B cell (primary cell): Measurements from ENCODE around the gene TTF2. TPM values are rescaled to one million over a fixed set of nuclear protein-coding genes. Genes with fewer than 3 reads are reported as not detected.

Source experiments
- ATAC-seq: fragments of 200-7000 bp; cut with Tn5 transposase; one replicate; pipeline ENCODE4 v1.10.0; 2021; ENCODE audit warnings: low read depth, mild to moderate bottlenecking, moderate number of reproducible peaks, moderate library complexity
- CTCF ChIA-PET: fragments of 350-600 bp; sonication (Branson Sonifier 250); formaldehyde crosslinking; loops from one replicate; lab custom pipeline; 2021; ENCODE audit warnings: antibody characterized with exemption, inconsistent platforms; lab: Charles Lee
- POLR2A ChIA-PET: fragments of 350-600 bp; sonication (Branson Sonifier 250); formaldehyde crosslinking; loops from one replicate; lab custom pipeline; 2021; ENCODE audit warnings: antibody characterized with exemption; lab: Charles Lee
- DNase-seq: peaks from one replicate; pipeline ENCODE4 v3.0.0; 2013
- H2AFZ ChIP-seq: 2 replicates; pipeline ENCODE4 v1.6.1; 2012; ENCODE audit warnings: mild to moderate bottlenecking, low read depth, low read length; ENCODE audit not compliant: insufficient read depth, poor library complexity, severe bottlenecking
- H3K27ac ChIP-seq, 2 donors: 1 replicate in 1 of 2; 2 replicates in 1 of 2; pipeline ENCODE4 v1.5.1; 2012 to 2013; ENCODE audit warnings: low read length in 2 of 2, mild to moderate bottlenecking in 2 of 2, moderate library complexity in 1 of 2
- H3K27me3 ChIP-seq, 4 experiments: fragments of 200-600 bp in 1 of 4; sonication (generic) in 1 of 4; replicated peaks in 1 of 4; 1 replicate in 2 of 4; 2 replicates in 2 of 4; pipeline versions ENCODE4 v1.6.1 to v1.7.0; 2013 to 2016; ENCODE audit warnings: low read length in 3 of 4, mild to moderate bottlenecking in 2 of 4, mixed read lengths in 1 of 4, moderate library complexity in 1 of 4; ENCODE audit not compliant: insufficient read depth in 4 of 4, control insufficient read depth in 3 of 4; ENCODE audit errors: control extremely low read depth in 1 of 4
- H3K36me3 ChIP-seq, 2 experiments: replicated peaks in 1 of 2; 1 replicate in 1 of 2; 2 replicates in 1 of 2; pipeline versions ENCODE4 v1.6.1 to v1.7.1; 2013; ENCODE audit warnings: low read length in 1 of 2; ENCODE audit not compliant: insufficient read depth in 2 of 2, control insufficient read depth in 1 of 2; ENCODE audit errors: control extremely low read depth in 1 of 2, extremely low read depth in 1 of 2
- H3K4me1 ChIP-seq, 2 donors: fragments of 200-600 bp in 1 of 2; sonication (generic) in 1 of 2; 1 replicate in 1 of 2; 2 replicates in 1 of 2; pipeline versions ENCODE4 v1.5.1 to v1.6.1; 2013 to 2017; ENCODE audit warnings: low read length in 2 of 2; ENCODE audit not compliant: control insufficient read depth in 2 of 2, insufficient read depth in 2 of 2
- H3K4me2 ChIP-seq: replicated peaks from 2 replicates; pipeline ENCODE3; 2012; ENCODE audit warnings: mild to moderate bottlenecking, low read depth, low read length; ENCODE audit not compliant: poor library complexity, severe bottlenecking
- H3K4me3 ChIP-seq, 5 experiments: fragments of 200-600 bp in 1 of 5; sonication (generic) in 1 of 5; 1 replicate in 3 of 5; 2 replicates in 2 of 5; pipeline versions ENCODE4 v1.5.1 to v1.7.0; 2011 to 2016; ENCODE audit warnings: low read length in 4 of 5, mild to moderate bottlenecking in 4 of 5, low read depth in 2 of 5, control low read depth in 1 of 5, moderate library complexity in 1 of 5; ENCODE audit not compliant: insufficient read depth in 1 of 5; ENCODE audit errors: control extremely low read depth in 1 of 5, extremely low read depth in 1 of 5
- H3K79me2 ChIP-seq: fragments of 200-600 bp; sonication (generic); one replicate; pipeline ENCODE4 v1.6.0; 2016; ENCODE audit warnings: low read length; ENCODE audit not compliant: control insufficient read depth, insufficient read depth
- H3K9ac ChIP-seq: fragments of 200-600 bp; sonication (generic); 2 replicates; pipeline ENCODE4 v1.6.1; 2017; ENCODE audit warnings: mild to moderate bottlenecking, low read length, moderate library complexity
- H3K9me3 ChIP-seq, 3 donors: one replicate each; pipeline versions ENCODE4 v1.6.1 to v1.7.1; 2013; ENCODE audit warnings: low read length in 2 of 3; ENCODE audit not compliant: control insufficient read depth in 2 of 3, insufficient read depth in 1 of 3; ENCODE audit errors: control extremely low read depth in 1 of 3
- H4K20me1 ChIP-seq: 2 replicates; pipeline ENCODE4 v1.6.0; 2012; ENCODE audit warnings: mild to moderate bottlenecking, low read length; ENCODE audit not compliant: insufficient read depth, control insufficient read depth, poor library complexity, severe bottlenecking
- H3K27ac Mint-ChIP-seq: one replicate; pipeline ENCODE4 v1.8.0; 2021; ENCODE audit warnings: mixed read lengths
- H3K27me3 Mint-ChIP-seq: one replicate; pipeline ENCODE4 v1.8.0; 2021; ENCODE audit warnings: mixed read lengths
- H3K4me1 Mint-ChIP-seq: one replicate; pipeline ENCODE4 v1.8.0; 2021; ENCODE audit warnings: mixed read lengths
- H3K4me3 Mint-ChIP-seq: one replicate; pipeline ENCODE4 v1.8.0; 2021; ENCODE audit warnings: mixed read lengths
- H3K9me3 Mint-ChIP-seq: one replicate; pipeline ENCODE4 v1.8.0; 2022; ENCODE audit warnings: mixed read lengths; ENCODE audit not compliant: insufficient read depth
- EZH2 ChIP-seq: IDR thresholded peaks from 2 replicates; pipeline ENCODE4 v1.6.1; 2012; ENCODE audit warnings: borderline replicate concordance, low read depth, mild to moderate bottlenecking, moderate library complexity, low read length; ENCODE audit not compliant: insufficient read depth, poor library complexity, severe bottlenecking
- WGBS: methylation state at CpG from one replicate; pipeline ENCODE4 v1.1.5; 2013; ENCODE audit warnings: missing lambda C conversion rate; ENCODE audit not compliant: insufficient coverage; 5-methylcytosine and 5-hydroxymethylcytosine counted together
- intact Hi-C: fragments of 100-400 bp; cut with micrococcal nuclease; formaldehyde crosslinking; loops from one replicate; pipeline ENCODE4 v1.10.0; 2022
- polyA plus RNA-seq: library from polyadenylated mRNA; depleted of rRNA; stranded (reverse); fragments of >200 nt; gene quantifications from 2 replicates; pipeline ENCODE4 v1.2.3, GENCODE V29; 2012
- total RNA-seq, 2 donors: library from RNA; stranded (reverse); fragments of 120-200 nt in 1 of 2; gene quantifications; 1 replicate in 1 of 2; 2 replicates in 1 of 2; pipeline versions ENCODE4 v1.2.3 to v1.2.4, GENCODE V29; 2013 to 2022
- TF ChIP-seq, protein P1 (sequence below): fragments of 200-600 bp; IDR thresholded peaks from one replicate; pipeline ENCODE4 v1.8.0; 2022; ENCODE audit warnings: antibody characterized with exemption, mild to moderate bottlenecking

TTF2 gene
- total and polyA plus RNA-seq, 2 donors (not counting 1 experiment from before 2014, with no cell fraction given): 11.3 to 28.9 TPM

DNA sequence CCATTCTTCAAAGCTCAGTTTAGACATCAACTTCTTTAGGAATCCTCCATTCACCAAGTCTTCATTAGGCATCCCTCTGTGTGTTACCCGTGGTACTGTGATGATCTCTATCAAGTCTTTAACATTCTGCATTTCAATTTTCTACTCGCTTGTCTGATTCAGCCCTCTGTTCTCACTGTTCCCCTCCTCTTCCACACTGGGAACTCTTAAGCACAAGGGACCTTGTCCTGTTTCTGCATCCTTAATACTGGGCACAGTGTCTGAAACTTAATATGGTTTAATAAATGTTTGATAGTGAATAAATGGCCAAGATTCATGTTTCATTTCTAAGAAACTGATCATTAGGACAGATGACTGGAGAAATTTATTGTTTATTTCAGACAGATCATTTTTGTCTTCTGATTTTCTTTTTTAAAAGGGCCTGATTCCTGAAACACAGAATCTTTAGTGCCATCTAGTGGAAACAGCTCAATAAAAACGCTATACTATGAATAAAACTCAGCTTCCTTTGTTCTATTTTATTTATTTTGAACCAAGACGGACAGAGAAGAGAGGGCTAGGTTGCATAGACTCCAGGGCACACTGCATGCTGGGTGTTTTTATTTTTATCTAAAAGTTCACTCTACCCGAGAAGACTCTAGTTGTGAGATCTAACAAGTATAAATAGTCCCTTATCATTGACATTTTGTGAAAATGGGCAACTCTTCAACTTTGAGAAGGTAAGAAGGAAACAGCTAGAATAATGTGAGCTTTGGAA, 68.4 kb downstream of the TTF2 start:
- no peak for TF ChIP-seq EZH2
- TF ChIP-seq, protein P1, sequence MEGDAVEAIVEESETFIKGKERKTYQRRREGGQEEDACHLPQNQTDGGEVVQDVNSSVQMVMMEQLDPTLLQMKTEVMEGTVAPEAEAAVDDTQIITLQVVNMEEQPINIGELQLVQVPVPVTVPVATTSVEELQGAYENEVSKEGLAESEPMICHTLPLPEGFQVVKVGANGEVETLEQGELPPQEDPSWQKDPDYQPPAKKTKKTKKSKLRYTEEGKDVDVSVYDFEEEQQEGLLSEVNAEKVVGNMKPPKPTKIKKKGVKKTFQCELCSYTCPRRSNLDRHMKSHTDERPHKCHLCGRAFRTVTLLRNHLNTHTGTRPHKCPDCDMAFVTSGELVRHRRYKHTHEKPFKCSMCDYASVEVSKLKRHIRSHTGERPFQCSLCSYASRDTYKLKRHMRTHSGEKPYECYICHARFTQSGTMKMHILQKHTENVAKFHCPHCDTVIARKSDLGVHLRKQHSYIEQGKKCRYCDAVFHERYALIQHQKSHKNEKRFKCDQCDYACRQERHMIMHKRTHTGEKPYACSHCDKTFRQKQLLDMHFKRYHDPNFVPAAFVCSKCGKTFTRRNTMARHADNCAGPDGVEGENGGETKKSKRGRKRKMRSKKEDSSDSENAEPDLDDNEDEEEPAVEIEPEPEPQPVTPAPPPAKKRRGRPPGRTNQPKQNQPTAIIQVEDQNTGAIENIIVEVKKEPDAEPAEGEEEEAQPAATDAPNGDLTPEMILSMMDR: peak; percentile 72
- H3K27ac Mint-ChIP-seq: no peak overlapping the region
- Histone ChIP-seq H3K9me3 (no peaks in the 10 kb centered on the region), H3K4me2 (no peak overlapping the region), H3K27ac (no peak overlapping the region), H4K20me1 (no peaks in the 10 kb centered on the region), H3K4me1 (no peaks in the 10 kb centered on the region), H3K36me3 (no peaks in the 10 kb centered on the region), H3K27me3 (peaks cover 0 to 13% (median 5%) of the 10 kb centered on the region in 4 experiments), H2AFZ (no peak overlapping the region), H3K79me2 (no peaks in the 10 kb centered on the region), H3K9ac (no peak overlapping the region), H3K4me3 (no peak overlapping the region)
- no peaks in the 10 kb centered on the region for H3K4me1 Mint-ChIP-seq
- POLR2A ChIA-PET: no interaction called here
- DNase-seq (peak; percentile 32), ATAC-seq (no peak)
- H3K9me3 Mint-ChIP-seq: no peaks in the 10 kb centered on the region
- 72% methylated on average over 2 of the region's 5 CpGs for WGBS
- intact Hi-C loops: loop anchor here (1.0 to 10.0 kb wide), 2 partner anchors 60 to 994 kb away; no protein-coding TSS in a partner anchor
- no peak overlapping the region for H3K4me3 Mint-ChIP-seq
- H3K27me3 Mint-ChIP-seq: peaks cover 14% of the 10 kb centered on the region
- CTCF ChIA-PET: interaction anchor here (0.7 to 3.3 kb wide), 29 partner anchors 9 to 989 kb away, joined by 3 to 39 read pairs (median 5); partner anchors contain the start of gene TTF2

DNA sequence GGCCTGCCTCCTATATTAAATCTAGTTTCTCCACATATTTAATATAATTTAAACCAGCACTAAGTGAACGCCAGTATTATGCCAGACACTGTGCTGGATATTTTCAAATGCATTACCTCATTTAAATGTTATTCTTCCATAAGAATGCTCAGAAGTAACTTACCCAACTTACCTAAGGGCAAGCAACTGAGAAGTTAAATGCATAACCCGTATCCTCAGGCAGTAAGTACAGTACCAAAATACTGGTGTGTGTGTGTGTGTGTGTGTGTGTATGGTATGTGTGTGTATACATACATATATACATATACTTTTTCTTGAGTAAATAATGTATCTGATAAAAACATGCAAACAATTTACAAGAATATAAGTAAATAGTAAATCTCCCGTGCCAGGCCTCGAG, 70.4 kb downstream of the TTF2 start:
- Histone ChIP-seq H3K79me2 (no peaks in the 10 kb centered on the region), H3K4me1 (no peaks in the 10 kb centered on the region), H3K4me3 (no peak overlapping the region), H3K27ac (no peak overlapping the region), H4K20me1 (no peaks in the 10 kb centered on the region), H2AFZ (no peak overlapping the region), H3K4me2 (no peak overlapping the region), H3K9me3 (no peaks in the 10 kb centered on the region), H3K9ac (no peak overlapping the region), H3K36me3 (no peaks in the 10 kb centered on the region), H3K27me3 (peaks cover 0 to 7% (median 2%) of the 10 kb centered on the region in 4 experiments)
- DNase-seq (no peak), ATAC-seq (no peak)
- Mint-ChIP-seq H3K9me3 (no peaks in the 10 kb centered on the region), H3K27ac (no peak overlapping the region), H3K4me1 (no peaks in the 10 kb centered on the region), H3K27me3 (peaks cover 19% of the 10 kb centered on the region), H3K4me3 (no peak overlapping the region)
- intact Hi-C loops: no loop called here
- POLR2A ChIA-PET: no interaction called here
- no peak for TF ChIP-seq EZH2
- TF ChIP-seq, protein P1: no peak
- no CpG with 5 or more reads among the region's 4 CpGs for WGBS
- CTCF ChIA-PET: no interaction called here
